Liver (tissue), 3 donors: ENCODE data around the gene ZNF600.
"Not testable (repeated sequence)": the region's sequence is repeated elsewhere in the genome, so short reads cannot be mapped to it uniquely, and the experiment has no call there.

Source experiments
- ATF3 ChIP-seq: IDR thresholded peaks from 2 replicates; pipeline ENCODE4 v1.6.1; 2016; ENCODE audit warnings: antibody characterized with exemption
- EGR1 ChIP-seq, 2 donors: IDR thresholded peaks; 2 replicates each; pipeline ENCODE4 v1.6.1; 2016 to 2018; ENCODE audit warnings: antibody characterized with exemption in 2 of 2, low read depth in 2 of 2
- FOXA1 ChIP-seq: IDR thresholded peaks from 2 replicates; pipeline ENCODE4 v1.6.1; 2016; ENCODE audit warnings: antibody characterized with exemption
- GABPA ChIP-seq, 2 donors: IDR thresholded peaks in 1 of 2; conservative IDR thresholded peaks in 1 of 2; 2 replicates each; pipeline ENCODE4 v1.6.1; 2016; ENCODE audit warnings: antibody characterized with exemption in 2 of 2, mild to moderate bottlenecking in 1 of 2, moderate library complexity in 1 of 2
- HNF4A ChIP-seq, 2 donors: conservative IDR thresholded peaks; 2 replicates each; pipeline ENCODE4 v1.6.1; 2016; ENCODE audit warnings: antibody characterized with exemption in 2 of 2, mild to moderate bottlenecking in 2 of 2
- HNF4G ChIP-seq: IDR thresholded peaks from 2 replicates; pipeline ENCODE4 v1.6.1; 2016; ENCODE audit warnings: antibody characterized with exemption
- MAX ChIP-seq: IDR thresholded peaks from 2 replicates; pipeline ENCODE4 v1.6.1; 2016; ENCODE audit warnings: antibody characterized with exemption
- RAD21 ChIP-seq, 2 donors: IDR thresholded peaks; 2 replicates each; pipeline ENCODE4 v1.6.1; 2016; ENCODE audit warnings: antibody characterized with exemption in 2 of 2, mild to moderate bottlenecking in 2 of 2
- REST ChIP-seq: IDR thresholded peaks from 2 replicates; pipeline ENCODE4 v1.6.1; 2016; ENCODE audit warnings: antibody characterized with exemption, mild to moderate bottlenecking
- SP1 ChIP-seq: IDR thresholded peaks from 2 replicates; pipeline ENCODE4 v1.6.1; 2018; ENCODE audit warnings: antibody characterized with exemption, mild to moderate bottlenecking
- TAF1 ChIP-seq: conservative IDR thresholded peaks from 2 replicates; pipeline ENCODE4 v1.6.1; 2016; ENCODE audit warnings: antibody characterized with exemption, mild to moderate bottlenecking
- YY1 ChIP-seq: IDR thresholded peaks from 2 replicates; pipeline ENCODE4 v1.6.1; 2016; ENCODE audit warnings: antibody characterized with exemption, mild to moderate bottlenecking
- TF ChIP-seq, protein P1 (sequence below): fragments of 150-350 bp; IDR thresholded peaks from 2 replicates; pipeline ENCODE4 v1.5.1; 2017; ENCODE audit warnings: improper control_type of control experiment, low read depth, low read length; ENCODE audit not compliant: missing input control
- donor health status: healthy.
- donor health status: healthy.

- TF ChIP-seq GABPA (IDR thresholded peaks at IDR 0.05 in 1 of 2, conservative IDR thresholded peaks at IDR 0.05 in 1 of 2); SP1; EGR1 (IDR thresholded peaks at IDR 0.05; ENCODE audit: low read depth in 2 of 2); MAX; FOXA1; ATF3; REST; HNF4A (conservative IDR thresholded peaks at IDR 0.05); RAD21 (IDR thresholded peaks at IDR 0.05); TAF1; YY1; HNF4G: not testable (repeated sequence)
- TF ChIP-seq, protein P1, sequence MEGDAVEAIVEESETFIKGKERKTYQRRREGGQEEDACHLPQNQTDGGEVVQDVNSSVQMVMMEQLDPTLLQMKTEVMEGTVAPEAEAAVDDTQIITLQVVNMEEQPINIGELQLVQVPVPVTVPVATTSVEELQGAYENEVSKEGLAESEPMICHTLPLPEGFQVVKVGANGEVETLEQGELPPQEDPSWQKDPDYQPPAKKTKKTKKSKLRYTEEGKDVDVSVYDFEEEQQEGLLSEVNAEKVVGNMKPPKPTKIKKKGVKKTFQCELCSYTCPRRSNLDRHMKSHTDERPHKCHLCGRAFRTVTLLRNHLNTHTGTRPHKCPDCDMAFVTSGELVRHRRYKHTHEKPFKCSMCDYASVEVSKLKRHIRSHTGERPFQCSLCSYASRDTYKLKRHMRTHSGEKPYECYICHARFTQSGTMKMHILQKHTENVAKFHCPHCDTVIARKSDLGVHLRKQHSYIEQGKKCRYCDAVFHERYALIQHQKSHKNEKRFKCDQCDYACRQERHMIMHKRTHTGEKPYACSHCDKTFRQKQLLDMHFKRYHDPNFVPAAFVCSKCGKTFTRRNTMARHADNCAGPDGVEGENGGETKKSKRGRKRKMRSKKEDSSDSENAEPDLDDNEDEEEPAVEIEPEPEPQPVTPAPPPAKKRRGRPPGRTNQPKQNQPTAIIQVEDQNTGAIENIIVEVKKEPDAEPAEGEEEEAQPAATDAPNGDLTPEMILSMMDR = not testable (repeated sequence)
These were observed 13.5 kb upstream of the ZNF600 start for GRCh38 chr19:52799950-52800640.
